NCI-H526 treated with DMSO at 0.1 percent for 48 hours (cell line): Measurements from ENCODE around the gene ZNF513.

Experiments
- DNase-seq: peaks from one replicate; lab custom pipeline; 2025; lab: John Stamatoyannopoulos, UW

Gene ZNF513

GRCh38 chr2:27381577-27382181 is 1.1 kb upstream of the ZNF513 start:
- DNase-seq: no peak

DNA sequence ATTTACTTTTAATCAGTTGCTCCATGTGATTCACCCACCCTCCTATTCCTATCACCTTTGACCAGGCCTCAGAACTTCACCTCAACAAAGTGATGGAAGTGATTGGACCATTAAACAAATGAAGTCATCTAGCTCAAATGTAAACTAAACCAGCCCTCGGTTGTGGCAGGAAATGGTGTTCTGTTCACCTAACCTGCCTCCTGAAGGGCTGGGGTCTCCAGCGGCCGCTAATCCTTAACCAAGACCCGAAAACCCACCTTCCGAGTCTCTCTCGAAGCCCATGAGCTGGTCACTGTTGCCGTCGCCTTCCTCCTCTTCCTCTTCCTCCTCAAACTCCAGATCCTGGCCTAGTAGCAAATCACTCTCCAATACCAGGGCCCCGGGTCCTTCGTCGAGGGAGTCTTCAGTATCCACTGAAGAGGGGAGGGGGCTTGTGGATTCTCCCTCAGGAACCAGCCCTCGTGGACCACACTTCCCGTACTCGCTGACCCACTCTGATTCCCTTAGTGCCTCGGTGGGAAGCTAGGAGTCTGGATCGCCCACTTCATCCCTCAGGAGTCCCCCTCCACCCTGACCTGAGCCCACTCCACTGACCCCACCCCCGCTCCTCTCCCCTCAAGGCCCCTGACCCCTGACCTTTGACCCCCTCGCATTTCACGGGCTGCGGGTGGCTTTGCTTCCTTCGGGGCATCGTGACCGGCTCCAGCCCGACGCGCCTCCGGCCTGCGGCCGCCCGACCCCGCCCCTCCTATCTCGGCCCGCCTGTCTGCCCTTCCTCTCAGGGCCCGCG is 503 bp downstream of the ZNF513 start:
- DNase-seq: no peak

DNA sequence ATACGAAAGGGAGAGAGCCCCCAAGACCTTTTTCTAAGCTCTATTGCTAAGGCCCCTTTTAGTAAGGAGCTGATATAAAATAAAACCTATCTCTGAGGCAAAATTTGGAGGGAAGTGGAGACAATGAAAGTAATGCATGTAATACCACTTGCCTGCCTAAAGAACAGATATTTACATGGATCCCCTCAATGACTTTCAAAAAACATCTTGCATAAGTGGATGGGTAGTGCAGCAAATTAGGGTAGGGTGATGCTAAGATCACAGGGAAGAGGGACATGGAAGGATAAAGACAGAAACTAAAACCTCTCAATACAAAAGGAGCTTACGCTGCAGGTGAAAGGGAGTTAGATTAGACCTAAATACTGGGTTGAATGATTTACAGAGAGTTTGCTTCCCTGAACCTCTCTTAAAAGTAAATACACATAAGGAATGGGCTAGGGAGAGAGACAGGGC is 1.1 kb downstream of the ZNF513 start:
- DNase-seq: no peak

DNA sequence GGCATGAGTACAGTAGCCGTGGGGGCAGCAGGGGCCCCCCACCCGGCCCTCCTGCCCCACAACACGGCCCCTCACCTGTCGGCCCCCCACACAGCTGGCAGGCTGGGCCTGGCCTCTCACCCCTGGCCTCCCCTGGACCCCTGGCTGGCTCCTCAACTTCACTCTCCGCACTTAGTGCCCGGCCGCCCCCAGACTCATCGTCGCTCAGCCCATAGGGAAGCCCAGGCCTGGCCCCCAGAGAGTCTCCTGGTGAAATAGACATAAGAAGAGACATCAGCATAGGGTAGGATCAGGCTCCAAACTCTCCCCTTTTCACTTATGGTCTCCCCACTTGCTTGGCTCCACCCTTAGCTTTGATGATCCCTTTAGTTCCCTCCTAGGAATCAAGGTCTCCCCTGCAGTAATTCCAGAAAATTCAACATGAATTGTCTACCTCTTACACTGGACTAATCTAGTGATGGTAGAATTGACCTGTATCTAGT is 1.7 kb downstream of the ZNF513 start:
- no peak for DNase-seq

GRCh38 chr2:27378096-27378808 is 2.3 kb downstream of the ZNF513 start:
- no peak for DNase-seq

- DNase-seq: no peak
Measured at GRCh38 chr2:27377618-27378095, 2.9 kb downstream of the ZNF513 start.

DNA sequence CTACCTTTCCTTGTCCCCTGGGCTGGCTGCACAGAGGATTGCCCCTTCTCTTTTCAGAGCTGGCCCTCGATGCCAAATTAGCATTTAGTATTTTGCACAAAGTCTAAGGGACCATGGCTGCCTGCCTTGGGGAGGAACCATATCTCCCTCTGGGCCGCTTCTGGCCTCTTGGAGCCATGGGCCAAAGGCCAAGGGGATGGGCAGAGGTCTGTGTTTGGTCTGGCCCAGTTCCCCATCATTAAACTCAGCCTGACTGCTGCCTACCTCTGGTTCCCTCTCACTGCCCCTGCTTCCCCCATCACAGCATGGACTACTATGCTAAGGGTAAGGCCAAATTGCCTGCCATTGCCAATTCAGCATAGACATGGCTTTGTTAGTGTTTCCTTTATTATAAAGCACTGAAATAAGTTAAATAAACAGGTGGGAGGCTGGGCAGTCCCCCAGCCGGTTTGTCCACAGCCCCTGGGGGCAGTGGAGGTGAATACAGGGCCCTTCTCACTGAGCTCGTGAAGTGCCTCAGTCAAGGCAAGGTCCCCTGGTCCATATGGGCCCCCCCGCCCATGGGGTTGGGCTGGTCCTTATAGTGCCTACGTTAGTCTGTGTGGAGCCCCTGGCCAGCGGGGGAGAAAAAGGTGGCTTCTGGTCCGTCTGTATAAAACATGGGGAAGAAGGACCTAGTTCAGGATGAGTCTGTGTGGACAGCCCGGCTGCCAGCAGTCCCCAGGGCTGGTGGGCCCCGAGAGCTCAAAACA is 3.5 kb downstream of the ZNF513 start:
- no peak for DNase-seq

DNA sequence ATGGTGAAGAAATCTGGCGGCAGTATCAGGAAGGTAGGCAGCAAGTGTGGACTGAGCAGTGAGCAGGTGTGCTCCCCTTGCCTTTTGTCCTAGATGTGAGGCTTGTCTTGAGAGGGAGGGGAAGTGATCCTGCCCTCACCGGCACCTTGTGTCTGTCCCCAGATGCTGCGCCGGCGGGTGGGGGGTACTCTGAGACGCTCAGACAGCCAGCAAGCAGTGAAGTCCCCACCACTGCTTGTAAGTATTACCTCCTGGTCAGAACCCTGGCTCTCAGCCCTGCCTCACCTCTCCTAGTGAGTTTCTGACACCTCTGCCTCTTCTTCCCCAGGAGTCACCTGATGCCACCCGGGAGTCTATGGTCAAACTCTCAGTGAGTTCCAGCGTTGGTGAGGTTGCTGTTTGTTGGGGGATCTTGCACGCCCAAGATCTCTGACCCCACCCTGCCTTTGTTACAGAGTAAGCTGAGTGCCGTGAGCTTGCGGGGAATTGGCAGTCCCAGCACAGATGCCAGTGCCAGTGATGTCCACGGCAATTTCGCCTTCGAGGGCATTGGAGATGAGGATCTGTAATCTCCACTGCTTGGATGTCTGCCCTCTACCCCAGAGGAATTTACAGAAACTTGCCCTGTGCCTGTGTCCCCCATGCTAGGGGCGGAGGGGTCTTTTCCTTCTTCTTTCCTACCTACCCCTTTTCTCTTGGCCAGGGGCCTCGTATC is 4.2 kb downstream of the ZNF513 start:
- DNase-seq: no peak

GRCh38 chr2:27375513-27376099 is 4.9 kb downstream of the ZNF513 start:
- no peak for DNase-seq

- no peak for DNase-seq
Measured at GRCh38 chr2:27373567-27373966, 7.0 kb downstream of the ZNF513 start.

GRCh38 chr2:27372937-27373336 is 7.6 kb downstream of the ZNF513 start:
- no peak for DNase-seq

DNA sequence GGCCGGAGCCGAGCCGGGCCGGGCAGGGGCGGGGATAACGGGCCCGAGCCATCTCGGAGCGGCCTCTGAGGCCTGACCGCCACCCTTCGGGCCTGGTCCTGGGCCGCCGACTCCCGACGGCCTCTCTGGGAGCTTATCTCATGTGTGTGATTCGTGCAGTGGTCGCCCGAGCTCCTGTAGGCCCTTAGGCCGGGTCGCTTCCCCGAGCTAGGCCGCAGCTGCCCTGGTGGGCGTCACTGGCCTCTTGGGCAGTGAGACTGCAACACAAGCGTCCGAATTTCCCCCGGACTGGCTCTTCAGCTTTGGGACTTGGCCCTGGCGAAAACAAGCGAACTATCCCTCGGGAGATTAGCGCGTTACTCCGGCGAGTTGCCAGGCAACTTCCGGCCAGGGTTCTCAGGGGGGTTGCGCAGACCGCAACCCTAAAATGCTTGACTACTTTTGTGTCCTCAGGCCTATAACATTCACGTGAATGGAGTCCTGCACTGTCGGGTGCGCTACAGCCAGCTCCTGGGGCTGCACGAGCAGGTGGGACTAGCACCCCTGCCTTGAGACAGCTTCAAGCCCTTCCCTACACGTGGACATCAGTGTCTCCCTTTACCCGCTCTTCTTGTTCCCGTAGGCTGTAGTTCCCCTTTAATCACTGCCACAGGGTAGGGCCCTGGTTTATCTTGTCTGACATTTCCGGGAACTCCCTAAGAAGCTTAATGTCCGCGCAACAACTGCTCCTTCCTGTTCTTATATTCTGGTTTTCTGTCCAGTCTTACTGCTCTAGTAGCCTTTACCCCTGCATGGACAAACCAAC is 9.5 kb downstream of the ZNF513 start:
- no peak for DNase-seq

- peak; percentile 98 for DNase-seq
Measured at GRCh38 chr2:27370026-27370815, 10.3 kb downstream of the ZNF513 start, which contains the start of the genes EIF2B4 and SNX17. Gene EIF2B4 (minus strand): TSS chr2:27370338. CDS start chr2:27370314, 24 bp downstream. Gene SNX17 (plus strand): TSS chr2:27370616. CDS start chr2:27370744, 128 bp downstream.

DNA sequence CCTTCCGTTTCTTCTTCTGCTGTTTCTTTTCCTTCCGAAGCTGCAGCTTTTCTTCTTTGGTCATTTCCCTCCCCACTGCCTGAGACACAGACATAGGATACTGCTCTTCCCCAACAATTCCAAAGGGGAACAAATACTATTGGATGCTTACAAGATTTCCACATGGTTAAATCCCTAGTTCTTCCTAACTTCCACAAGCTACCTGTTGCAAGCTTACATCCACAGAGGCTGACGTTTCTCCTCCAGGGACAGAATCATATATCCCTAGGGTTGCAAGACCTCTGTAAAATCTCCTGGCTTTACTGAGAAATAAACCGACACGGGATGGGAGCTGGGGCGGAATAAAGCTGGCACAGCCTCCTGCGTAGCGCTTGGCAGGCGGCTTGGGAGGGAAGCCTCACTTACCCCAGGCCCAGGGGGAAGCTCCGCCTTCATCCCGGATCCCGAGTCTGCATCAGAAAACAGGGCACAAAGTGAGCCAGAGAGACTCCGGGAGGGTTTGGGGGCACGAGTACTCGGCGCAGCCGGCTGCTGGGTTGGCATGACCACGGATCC is 11.0 kb downstream of the ZNF513 start:
- no peak for DNase-seq

DNA sequence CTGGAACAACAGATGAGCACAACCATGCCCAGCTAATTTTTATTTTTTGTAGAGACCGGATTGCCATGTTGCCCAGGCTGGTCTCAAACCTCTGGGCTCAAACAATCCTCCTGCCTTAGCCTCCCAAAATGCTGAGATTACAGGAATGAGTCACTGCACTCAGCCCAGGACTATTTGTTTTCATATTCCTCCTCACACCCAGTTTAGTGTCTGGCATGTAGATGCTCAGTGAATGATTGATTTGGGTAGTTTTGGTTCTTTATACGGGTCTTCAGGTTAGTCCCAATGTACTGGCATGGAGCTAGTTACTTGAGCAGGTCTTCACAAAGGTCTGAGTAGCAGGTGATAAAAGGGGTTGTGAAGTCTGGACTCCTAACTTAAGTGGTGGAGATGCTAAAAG is 16.6 kb downstream of the ZNF513 start:
- DNase-seq: no peak

DNA sequence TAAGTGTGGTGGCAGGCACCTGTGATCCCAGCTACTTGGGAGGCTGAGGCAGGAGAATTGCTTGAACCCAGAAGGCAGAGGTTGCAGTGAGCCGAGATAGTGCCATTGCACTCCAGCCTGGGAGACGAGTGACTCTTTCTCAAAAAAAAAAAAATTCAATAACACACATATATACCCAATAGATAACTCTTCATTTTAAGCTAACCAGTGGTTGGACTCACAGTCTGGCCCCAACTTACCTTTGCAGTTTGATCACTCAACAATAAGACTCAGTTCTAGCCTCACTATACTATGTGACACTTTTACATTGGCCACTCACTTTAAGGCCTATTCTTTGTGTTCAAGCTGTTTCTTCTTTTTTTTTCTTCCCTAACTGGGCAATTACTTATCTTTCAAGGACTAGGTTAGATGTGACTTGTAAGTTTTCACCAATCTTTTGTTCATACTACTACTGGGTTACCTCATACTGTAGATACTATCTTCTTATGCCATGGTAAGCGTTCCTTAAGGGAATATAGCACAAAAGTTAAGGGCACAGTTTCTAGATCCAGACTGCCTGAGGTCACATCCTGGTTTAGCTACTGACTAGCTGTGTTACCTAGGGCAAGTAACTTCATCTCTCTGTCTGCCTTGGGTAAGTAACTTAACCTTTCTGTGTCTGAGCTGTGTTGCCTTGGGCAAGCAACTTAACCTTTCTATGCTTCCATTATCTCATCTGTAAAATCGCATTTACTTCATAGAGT is 17.7 kb downstream of the ZNF513 start:
- DNase-seq: no peak

GRCh38 chr2:27356382-27357181 is 24.0 kb downstream of the ZNF513 start, which contains the start of gene GTF3C2:
Gene GTF3C2 (minus strand): TSS chr2:27356764. CDS start chr2:27343554, 13,210 bp downstream.
- peak; percentile 95 for DNase-seq
